SK-N-SH treated with all-trans-retinoic acid at 6 μM for 48 hours (cell line): ENCODE results near the gene PRKAB1.

Experiments used
- ATAC-seq: fragments of 200-7000 bp; cut with Tn5 transposase; 3 replicates; pipeline ENCODE4 v1.9.1; 2020; ENCODE audit warnings: mild to moderate bottlenecking, moderate library complexity
- ARNTL ChIP-seq: fragments of 450-650 bp; formaldehyde crosslinking; IDR thresholded peaks from 2 replicates; pipeline ENCODE4 v1.5.0; 2020; ENCODE audit warnings: low read depth, mild to moderate bottlenecking, moderate library complexity, borderline replicate concordance
- BACH2 ChIP-seq: fragments of 250-450 bp; sonication (Bioruptor Pico); IDR thresholded peaks from 2 replicates; pipeline ENCODE4 v1.9.0; 2021; ENCODE audit warnings: mild to moderate bottlenecking, borderline replicate concordance
- CREB5 ChIP-seq: fragments of 250-450 bp; sonication (Bioruptor Pico); IDR thresholded peaks from 2 replicates; pipeline ENCODE4 v1.5.1; 2020; ENCODE audit warnings: low read depth, mild to moderate bottlenecking, moderate library complexity
- CSDC2 ChIP-seq: fragments of 250-450 bp; sonication (Bioruptor Pico); IDR thresholded peaks from 2 replicates; pipeline ENCODE4 v1.5.0; 2020; ENCODE audit warnings: mild to moderate bottlenecking, moderate library complexity
- CSRNP3 ChIP-seq: fragments of 250-450 bp; sonication (Bioruptor Pico); IDR thresholded peaks from 2 replicates; pipeline ENCODE4 v1.5.1; 2021; ENCODE audit warnings: mild to moderate bottlenecking, moderate library complexity
- ESRRG ChIP-seq: fragments of 250-450 bp; sonication (Bioruptor Pico); IDR thresholded peaks from 2 replicates; pipeline ENCODE4 v1.6.1; 2021; ENCODE audit warnings: mild to moderate bottlenecking
- GLIS3 ChIP-seq: fragments of 250-450 bp; sonication (Bioruptor Pico); IDR thresholded peaks from 2 replicates; pipeline ENCODE4 v1.5.0; 2020; ENCODE audit warnings: mild to moderate bottlenecking, moderate library complexity
- ISL1 ChIP-seq: fragments of 250-450 bp; sonication (Bioruptor Pico); IDR thresholded peaks from 2 replicates; pipeline ENCODE4 v2.1.2; 2022; ENCODE audit warnings: mild to moderate bottlenecking, moderate library complexity
- OSR1 ChIP-seq: fragments of 250-450 bp; sonication (Bioruptor Pico); IDR thresholded peaks from 2 replicates; pipeline ENCODE4 v1.8.0; 2022; ENCODE audit warnings: moderate library complexity, mild to moderate bottlenecking, inconsistent platforms
- PATZ1 ChIP-seq: fragments of 250-450 bp; sonication (Bioruptor Pico); IDR thresholded peaks from 2 replicates; pipeline ENCODE4 v1.8.0; 2020; ENCODE audit warnings: mild to moderate bottlenecking, moderate library complexity, borderline replicate concordance
- POU6F1 ChIP-seq: fragments of 250-450 bp; sonication (Bioruptor Pico); IDR thresholded peaks from 2 replicates; pipeline ENCODE4 v1.8.0; 2021; ENCODE audit warnings: low read depth, mild to moderate bottlenecking, moderate library complexity, borderline replicate concordance
- PPARA ChIP-seq: fragments of 250-450 bp; sonication (Bioruptor Pico); IDR thresholded peaks from 2 replicates; pipeline ENCODE4 v1.5.0; 2020; ENCODE audit warnings: mild to moderate bottlenecking, borderline replicate concordance
- RARB ChIP-seq: fragments of 250-450 bp; sonication (Bioruptor Pico); IDR thresholded peaks from 2 replicates; pipeline ENCODE4 v1.8.0; 2021; ENCODE audit warnings: mild to moderate bottlenecking, moderate library complexity
- TCF4 ChIP-seq: fragments of 250-450 bp; sonication (Bioruptor Pico); IDR thresholded peaks from 2 replicates; pipeline ENCODE4 v1.8.0; 2021; ENCODE audit warnings: mild to moderate bottlenecking, moderate library complexity, borderline replicate concordance
- TOX ChIP-seq: fragments of 250-450 bp; sonication (Bioruptor Pico); IDR thresholded peaks from 2 replicates; pipeline ENCODE4 v1.8.0; 2021; ENCODE audit warnings: mild to moderate bottlenecking, moderate library complexity, borderline replicate concordance
- TSHZ2 ChIP-seq: fragments of 250-450 bp; sonication (Bioruptor Pico); IDR thresholded peaks from 2 replicates; pipeline ENCODE4 v1.5.0; 2020; ENCODE audit warnings: mild to moderate bottlenecking, moderate library complexity
- ZFP3 ChIP-seq: fragments of 250-450 bp; sonication (Bioruptor Pico); IDR thresholded peaks from 2 replicates; pipeline ENCODE4 v1.5.0; 2020; ENCODE audit warnings: mild to moderate bottlenecking, moderate library complexity
- ZFP30 ChIP-seq: fragments of 450-650 bp; formaldehyde crosslinking; IDR thresholded peaks from 2 replicates; pipeline ENCODE4 v1.5.0; 2022; ENCODE audit warnings: mild to moderate bottlenecking, moderate library complexity
- ZNF565 ChIP-seq: fragments of 450-650 bp; formaldehyde crosslinking; conservative IDR thresholded peaks from 2 replicates; pipeline ENCODE4 v1.5.0; 2020; ENCODE audit warnings: low read depth, mild to moderate bottlenecking, moderate library complexity
- ZNF70 ChIP-seq: fragments of 450-650 bp; formaldehyde crosslinking; IDR thresholded peaks from 2 replicates; pipeline ENCODE4 v1.5.0; 2020; ENCODE audit warnings: mild to moderate bottlenecking, moderate library complexity
- ZNF8 ChIP-seq: fragments of 450-650 bp; formaldehyde crosslinking; IDR thresholded peaks from 2 replicates; pipeline ENCODE4 v1.5.0; 2020; ENCODE audit warnings: mild to moderate bottlenecking, moderate library complexity

The PRKAB1 gene

GRCh38 chr12:119720349-119720748 lies 52.4 kb downstream of the PRKAB1 start:
- ATAC-seq: no peak
- TF ChIP-seq ZFP3 (CRISPR knock-in tag): no peak
- no peak for TF ChIP-seq ESRRG (CRISPR knock-in tag)
- TF ChIP-seq ISL1 (CRISPR knock-in tag): no peak
- no peak for TF ChIP-seq ARNTL (CRISPR knock-in tag)
- no peak for TF ChIP-seq ZNF8
- no peak for TF ChIP-seq ZNF565 (CRISPR knock-in tag)
- TF ChIP-seq ZFP30 (CRISPR knock-in tag): no peak
- TF ChIP-seq PATZ1 (CRISPR knock-in tag): no peak

- TF ChIP-seq ZNF70 (CRISPR knock-in tag): no peak
- no peak for TF ChIP-seq CSDC2
- TF ChIP-seq POU6F1 (CRISPR knock-in tag): no peak
- TF ChIP-seq TSHZ2: no peak
- TF ChIP-seq BACH2 (CRISPR knock-in tag): no peak
- TF ChIP-seq ARNTL (CRISPR knock-in tag): no peak
- no peak for TF ChIP-seq PPARA (CRISPR knock-in tag)
- TF ChIP-seq CREB5 (CRISPR knock-in tag): no peak
- no peak for TF ChIP-seq GLIS3 (CRISPR knock-in tag)
- TF ChIP-seq RARB (CRISPR knock-in tag): no peak
- no peak for TF ChIP-seq TOX (CRISPR knock-in tag)
- no peak for TF ChIP-seq CSRNP3 (CRISPR knock-in tag)
- TF ChIP-seq ZFP3 (CRISPR knock-in tag): no peak
- TF ChIP-seq OSR1: no peak
- TF ChIP-seq ZNF8: no peak
- no peak for TF ChIP-seq PATZ1 (CRISPR knock-in tag)
- TF ChIP-seq TCF4: no peak
- no peak for TF ChIP-seq ESRRG (CRISPR knock-in tag)
- TF ChIP-seq ZNF565 (CRISPR knock-in tag): no peak
- TF ChIP-seq ISL1 (CRISPR knock-in tag): no peak
- no peak for ATAC-seq
Measured at GRCh38 chr12:119721306-119721705, 53.4 kb downstream of the PRKAB1 start.
